ENCODE measurements around the gene S100A6.

- TF ChIP-seq CTCF (IDR thresholded peaks at IDR 0.05): peak in 1 of 3 donors; percentile 9
- no peak for TF ChIP-seq POLR2A (IDR thresholded peaks at IDR 0.05)
- TF ChIP-seq POLR2AphosphoS5 (IDR thresholded peaks at IDR 0.05): peak; percentile 16 to 73 (median 65)
Observed at GRCh38 chr1:153548722-153549688, 13.2 kb upstream of the S100A6 start, which contains the start of gene S100A3.

Data from breast epithelium (tissue), 3 donors.